GM12865 (cell line): ENCODE measurements around the gene UBE3C.

Experiments
- DNase-seq: peaks from one replicate; pipeline ENCODE4 v3.0.0; 2010; ENCODE audit warnings: low read depth
- H3K4me3 ChIP-seq: 2 replicates; pipeline ENCODE4 v1.5.1; 2011; ENCODE audit warnings: mild to moderate bottlenecking, low read depth, low read length, control low read depth
- TF ChIP-seq, protein P1 (sequence below): IDR thresholded peaks from 2 replicates; pipeline ENCODE4 v1.5.1; 2011; ENCODE audit warnings: low read length, control low read depth, low read depth, inconsistent platforms; ENCODE audit not compliant: insufficient read depth; ENCODE audit errors: missing control alignments

The UBE3C gene

DNA sequence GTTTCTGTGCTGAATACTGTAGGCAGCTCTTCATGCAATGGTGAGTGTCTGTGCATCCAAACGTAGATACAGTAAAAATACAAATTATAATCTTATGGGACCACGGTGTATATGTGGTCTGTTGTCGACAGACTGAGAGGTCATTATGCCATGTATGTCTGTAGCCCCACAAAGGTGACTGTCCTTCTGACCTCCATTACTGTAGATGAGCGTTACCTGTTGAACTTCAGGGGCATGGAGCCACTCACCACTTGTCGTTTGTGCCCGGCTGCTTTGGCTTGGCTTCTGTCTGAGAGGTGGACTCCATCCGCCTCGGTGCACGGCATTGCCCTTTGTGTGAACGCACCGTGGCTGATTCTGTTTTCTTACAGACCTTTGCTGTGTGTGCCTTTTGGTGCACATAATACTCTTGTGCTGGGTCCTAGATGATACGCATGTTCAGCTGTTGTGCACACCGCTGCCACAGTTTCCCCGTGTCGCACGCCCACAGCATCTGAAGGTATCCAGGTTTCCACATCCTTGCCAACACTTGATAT is 2.9 kb downstream of the UBE3C start:
- no peak overlapping the region for H3K4me3 ChIP-seq
- TF ChIP-seq, protein P1, sequence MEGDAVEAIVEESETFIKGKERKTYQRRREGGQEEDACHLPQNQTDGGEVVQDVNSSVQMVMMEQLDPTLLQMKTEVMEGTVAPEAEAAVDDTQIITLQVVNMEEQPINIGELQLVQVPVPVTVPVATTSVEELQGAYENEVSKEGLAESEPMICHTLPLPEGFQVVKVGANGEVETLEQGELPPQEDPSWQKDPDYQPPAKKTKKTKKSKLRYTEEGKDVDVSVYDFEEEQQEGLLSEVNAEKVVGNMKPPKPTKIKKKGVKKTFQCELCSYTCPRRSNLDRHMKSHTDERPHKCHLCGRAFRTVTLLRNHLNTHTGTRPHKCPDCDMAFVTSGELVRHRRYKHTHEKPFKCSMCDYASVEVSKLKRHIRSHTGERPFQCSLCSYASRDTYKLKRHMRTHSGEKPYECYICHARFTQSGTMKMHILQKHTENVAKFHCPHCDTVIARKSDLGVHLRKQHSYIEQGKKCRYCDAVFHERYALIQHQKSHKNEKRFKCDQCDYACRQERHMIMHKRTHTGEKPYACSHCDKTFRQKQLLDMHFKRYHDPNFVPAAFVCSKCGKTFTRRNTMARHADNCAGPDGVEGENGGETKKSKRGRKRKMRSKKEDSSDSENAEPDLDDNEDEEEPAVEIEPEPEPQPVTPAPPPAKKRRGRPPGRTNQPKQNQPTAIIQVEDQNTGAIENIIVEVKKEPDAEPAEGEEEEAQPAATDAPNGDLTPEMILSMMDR, result no peak
- DNase-seq, result no peak

DNA sequence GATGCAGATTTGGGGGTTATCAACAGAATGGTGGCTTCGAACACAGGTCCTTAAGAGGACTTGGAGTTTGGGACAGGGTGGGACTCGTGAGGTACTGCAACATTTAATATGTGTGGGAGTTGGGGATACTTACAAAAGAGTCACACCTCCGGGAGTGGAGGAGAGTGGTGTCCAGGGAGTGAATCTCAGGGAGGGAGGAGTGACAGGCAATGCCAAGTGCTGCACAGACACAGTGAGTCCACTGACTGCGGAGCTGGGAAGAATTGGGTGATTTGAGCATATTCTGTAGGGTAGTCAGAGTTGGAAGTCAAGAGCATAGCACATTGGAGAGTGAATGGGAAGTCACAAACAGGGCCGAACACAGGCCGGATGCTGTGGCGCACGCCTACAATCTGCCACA is 5.1 kb downstream of the UBE3C start:
- no peak overlapping the region for H3K4me3 ChIP-seq
- no peak for DNase-seq
- TF ChIP-seq, protein P1, result no peak

DNA sequence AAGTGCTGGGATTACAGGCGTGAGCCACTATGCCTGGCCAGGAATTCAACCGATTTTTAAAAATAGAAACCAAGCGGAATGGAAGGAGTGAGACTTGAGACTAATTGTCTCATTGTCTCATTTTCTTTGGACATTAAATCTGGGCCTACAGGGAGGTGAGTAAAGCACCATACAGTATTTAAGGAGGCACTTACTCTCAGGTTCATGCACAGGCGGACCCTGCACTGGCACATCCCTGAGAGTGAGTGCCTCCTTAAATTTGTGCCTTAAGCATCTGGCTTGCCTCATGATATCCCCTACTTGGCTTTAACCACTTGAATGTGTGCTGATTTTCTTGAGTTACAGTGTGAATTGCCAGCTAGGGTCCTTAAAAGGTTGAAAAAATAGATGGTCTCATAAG is 10.6 kb downstream of the UBE3C start:
- no peak overlapping the region for H3K4me3 ChIP-seq
- DNase-seq, result no peak
- TF ChIP-seq, protein P1, result no peak

DNA sequence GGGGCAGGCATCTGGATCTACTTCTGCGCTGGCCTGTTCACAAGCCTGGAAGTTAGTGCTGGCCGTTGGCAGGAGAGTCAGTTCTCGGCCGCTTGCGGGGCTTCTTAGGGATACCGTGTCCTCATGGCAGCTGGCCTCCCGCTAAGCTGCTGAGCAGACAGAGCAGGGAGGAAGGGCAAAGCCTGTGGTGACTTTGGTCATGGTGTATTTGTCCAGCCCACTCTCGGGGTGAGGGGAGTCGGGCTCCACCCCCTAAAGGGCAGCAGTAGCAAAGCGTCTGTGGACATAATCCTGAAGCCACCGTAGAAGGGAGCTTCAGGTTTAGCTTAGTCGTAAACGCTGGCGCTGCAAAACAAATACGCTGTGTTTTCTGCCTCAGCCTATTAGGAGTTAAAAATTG is 12.2 kb downstream of the UBE3C start:
- TF ChIP-seq, protein P1, result no peak
- DNase-seq, result no peak
- no peak overlapping the region for H3K4me3 ChIP-seq

DNA sequence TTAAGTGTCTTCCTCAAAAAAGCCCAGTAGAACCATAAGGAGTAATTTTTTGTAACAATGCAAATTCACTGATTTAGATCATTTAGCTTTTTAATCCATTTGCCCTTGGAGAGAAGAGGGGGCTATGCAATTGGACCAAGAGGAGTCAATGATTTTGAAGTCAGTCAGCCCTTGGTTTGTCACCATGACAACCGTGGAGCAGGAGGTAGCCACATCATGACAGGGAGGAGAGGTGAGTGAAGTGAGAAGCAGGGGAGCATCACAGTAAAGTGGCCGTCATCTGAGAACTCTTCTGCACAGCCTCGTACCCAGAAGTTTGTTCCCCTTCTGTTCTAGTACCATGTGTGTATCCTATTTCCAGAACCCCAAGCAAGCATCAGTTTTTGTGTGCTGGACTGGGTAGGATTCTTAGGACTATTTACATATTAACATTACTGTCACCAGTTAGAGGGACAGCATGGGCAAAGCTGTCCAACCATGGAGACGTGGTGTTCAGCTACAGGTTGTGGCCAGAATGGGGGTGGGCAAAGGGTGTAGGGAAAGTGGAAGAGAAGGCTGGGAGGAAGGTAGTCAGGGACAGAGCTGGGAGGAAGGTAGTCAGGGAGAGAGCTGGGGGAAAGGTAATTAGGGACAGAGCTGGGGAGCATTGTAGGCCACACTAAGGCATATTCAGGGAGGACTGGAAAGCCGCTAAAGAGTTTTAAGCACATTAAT is 13.1 kb downstream of the UBE3C start:
- H3K4me3 ChIP-seq, result no peak overlapping the region
- TF ChIP-seq, protein P1, result no peak
- DNase-seq, result no peak

DNA sequence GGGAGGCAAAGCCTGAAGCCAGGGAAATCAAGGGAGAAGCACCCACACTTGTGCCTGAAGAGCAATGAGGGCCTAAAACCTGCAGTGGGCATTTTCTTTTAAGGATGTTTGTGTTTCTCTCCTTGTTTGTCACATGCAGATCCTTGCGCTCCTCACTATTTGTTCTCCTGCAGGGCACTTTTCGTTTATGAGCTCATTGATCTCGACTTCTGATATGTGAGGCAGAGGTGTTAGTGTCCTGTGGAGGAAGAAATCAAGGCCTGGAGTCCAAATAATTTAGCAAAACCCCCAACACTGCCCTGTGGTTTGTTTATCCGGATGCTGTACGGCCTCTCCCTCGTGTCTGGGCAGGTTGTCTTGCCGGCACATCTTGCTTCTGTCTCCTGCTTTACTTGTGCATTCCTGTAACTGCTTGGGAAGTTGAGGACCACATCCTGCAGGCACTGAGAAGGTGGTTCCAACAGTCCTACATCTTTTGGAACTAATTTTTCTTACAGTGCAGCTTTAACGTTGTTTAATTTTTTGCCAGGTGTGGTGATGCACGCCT is 13.7 kb downstream of the UBE3C start:
- TF ChIP-seq, protein P1, result no peak
- no peak for DNase-seq
- no peak overlapping the region for H3K4me3 ChIP-seq
